ENCODE results near the gene SPOCK1. TPM values are rescaled to one million over a fixed set of nuclear protein-coding genes. Genes with fewer than 3 reads are reported as not detected.

The SPOCK1 gene
- total and polyA plus RNA-seq, 2 experiments from 2014 or later = 8.2 to 10.5 TPM

GRCh38 chr5:137344021-137344420 lies 155.1 kb downstream of the SPOCK1 start (continued):
- TF ChIP-seq ZNF462 (CRISPR knock-in tag; IDR thresholded peaks at IDR 0.05) = no peak
- TF ChIP-seq ZNF331 (CRISPR knock-in tag; IDR thresholded peaks at IDR 0.05; ENCODE audit: low read depth) = no peak
- TF ChIP-seq, protein P1, sequence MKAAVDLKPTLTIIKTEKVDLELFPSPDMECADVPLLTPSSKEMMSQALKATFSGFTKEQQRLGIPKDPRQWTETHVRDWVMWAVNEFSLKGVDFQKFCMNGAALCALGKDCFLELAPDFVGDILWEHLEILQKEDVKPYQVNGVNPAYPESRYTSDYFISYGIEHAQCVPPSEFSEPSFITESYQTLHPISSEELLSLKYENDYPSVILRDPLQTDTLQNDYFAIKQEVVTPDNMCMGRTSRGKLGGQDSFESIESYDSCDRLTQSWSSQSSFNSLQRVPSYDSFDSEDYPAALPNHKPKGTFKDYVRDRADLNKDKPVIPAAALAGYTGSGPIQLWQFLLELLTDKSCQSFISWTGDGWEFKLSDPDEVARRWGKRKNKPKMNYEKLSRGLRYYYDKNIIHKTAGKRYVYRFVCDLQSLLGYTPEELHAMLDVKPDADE (IDR thresholded peaks at IDR 0.05) = no peak
- no peak for TF ChIP-seq POLR2AphosphoS5 (IDR thresholded peaks at IDR 0.05; ENCODE audit: low read depth)

- Histone ChIP-seq H3K9me2 (ENCODE audit: insufficient read depth) (no peaks in the 10 kb centered on the region), H3K27me3 (ENCODE audit: insufficient read depth) (no peaks in the 10 kb centered on the region), H3K36me3 (ENCODE audit: insufficient read depth) (no peaks in the 10 kb centered on the region), H4K20me1 (replicated peaks; ENCODE audit: insufficient read depth) (no peaks in the 10 kb centered on the region), H3F3A (replicated peaks; ENCODE audit: low read depth) (no peaks in the 10 kb centered on the region), H3K79me2 (replicated peaks; ENCODE audit: insufficient read depth) (no peaks in the 10 kb centered on the region), H2AFZ (no peak overlapping the region), H3K27ac (ENCODE audit: low read depth) (no peak overlapping the region), H3K4me1 (ENCODE audit: insufficient read depth) (peaks cover 23% of the 10 kb centered on the region), H3K4me2 (no peak overlapping the region), H3K4me3 (no peak overlapping the region)
- no peak overlapping the region for H3K27ac Mint-ChIP-seq
- no peaks in the 10 kb centered on the region for H3K36me3 Mint-ChIP-seq (ENCODE audit: low read depth)
- no peak for DNase-seq (ENCODE audit: low spot score)
- ATAC-seq = no peak
- H3K4me3 Mint-ChIP-seq = no peak overlapping the region
- H3K9me3 Mint-ChIP-seq = no peaks in the 10 kb centered on the region
- peaks cover 33% of the 10 kb centered on the region for H3K4me1 Mint-ChIP-seq
- H3K27me3 Mint-ChIP-seq (ENCODE audit: insufficient read depth, low read depth, poor library complexity) = peaks cover 6% of the 10 kb centered on the region
- no peak for TF ChIP-seq ZNF114 (CRISPR knock-in tag; IDR thresholded peaks at IDR 0.05)
- TF ChIP-seq CREB1 (CRISPR knock-in tag; IDR thresholded peaks at IDR 0.05; ENCODE audit: low read depth) = no peak
- TF ChIP-seq, protein P2, sequence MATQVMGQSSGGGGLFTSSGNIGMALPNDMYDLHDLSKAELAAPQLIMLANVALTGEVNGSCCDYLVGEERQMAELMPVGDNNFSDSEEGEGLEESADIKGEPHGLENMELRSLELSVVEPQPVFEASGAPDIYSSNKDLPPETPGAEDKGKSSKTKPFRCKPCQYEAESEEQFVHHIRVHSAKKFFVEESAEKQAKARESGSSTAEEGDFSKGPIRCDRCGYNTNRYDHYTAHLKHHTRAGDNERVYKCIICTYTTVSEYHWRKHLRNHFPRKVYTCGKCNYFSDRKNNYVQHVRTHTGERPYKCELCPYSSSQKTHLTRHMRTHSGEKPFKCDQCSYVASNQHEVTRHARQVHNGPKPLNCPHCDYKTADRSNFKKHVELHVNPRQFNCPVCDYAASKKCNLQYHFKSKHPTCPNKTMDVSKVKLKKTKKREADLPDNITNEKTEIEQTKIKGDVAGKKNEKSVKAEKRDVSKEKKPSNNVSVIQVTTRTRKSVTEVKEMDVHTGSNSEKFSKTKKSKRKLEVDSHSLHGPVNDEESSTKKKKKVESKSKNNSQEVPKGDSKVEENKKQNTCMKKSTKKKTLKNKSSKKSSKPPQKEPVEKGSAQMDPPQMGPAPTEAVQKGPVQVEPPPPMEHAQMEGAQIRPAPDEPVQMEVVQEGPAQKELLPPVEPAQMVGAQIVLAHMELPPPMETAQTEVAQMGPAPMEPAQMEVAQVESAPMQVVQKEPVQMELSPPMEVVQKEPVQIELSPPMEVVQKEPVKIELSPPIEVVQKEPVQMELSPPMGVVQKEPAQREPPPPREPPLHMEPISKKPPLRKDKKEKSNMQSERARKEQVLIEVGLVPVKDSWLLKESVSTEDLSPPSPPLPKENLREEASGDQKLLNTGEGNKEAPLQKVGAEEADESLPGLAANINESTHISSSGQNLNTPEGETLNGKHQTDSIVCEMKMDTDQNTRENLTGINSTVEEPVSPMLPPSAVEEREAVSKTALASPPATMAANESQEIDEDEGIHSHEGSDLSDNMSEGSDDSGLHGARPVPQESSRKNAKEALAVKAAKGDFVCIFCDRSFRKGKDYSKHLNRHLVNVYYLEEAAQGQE (IDR thresholded peaks at IDR 0.05; ENCODE audit: unreplicated experiment) = no peak
- no peak for TF ChIP-seq EZH2phosphoT487 (IDR thresholded peaks at IDR 0.05; ENCODE audit: unreplicated experiment)
- no peak for TF ChIP-seq ZNF331 (CRISPR knock-in tag; IDR thresholded peaks at IDR 0.05; ENCODE audit: low read depth)
- no peak for TF ChIP-seq POLR2AphosphoS5 (IDR thresholded peaks at IDR 0.05; ENCODE audit: low read depth)
- TF ChIP-seq JUNB (IDR thresholded peaks at IDR 0.05; ENCODE audit: unreplicated experiment) = no peak
- TF ChIP-seq, protein P3, sequence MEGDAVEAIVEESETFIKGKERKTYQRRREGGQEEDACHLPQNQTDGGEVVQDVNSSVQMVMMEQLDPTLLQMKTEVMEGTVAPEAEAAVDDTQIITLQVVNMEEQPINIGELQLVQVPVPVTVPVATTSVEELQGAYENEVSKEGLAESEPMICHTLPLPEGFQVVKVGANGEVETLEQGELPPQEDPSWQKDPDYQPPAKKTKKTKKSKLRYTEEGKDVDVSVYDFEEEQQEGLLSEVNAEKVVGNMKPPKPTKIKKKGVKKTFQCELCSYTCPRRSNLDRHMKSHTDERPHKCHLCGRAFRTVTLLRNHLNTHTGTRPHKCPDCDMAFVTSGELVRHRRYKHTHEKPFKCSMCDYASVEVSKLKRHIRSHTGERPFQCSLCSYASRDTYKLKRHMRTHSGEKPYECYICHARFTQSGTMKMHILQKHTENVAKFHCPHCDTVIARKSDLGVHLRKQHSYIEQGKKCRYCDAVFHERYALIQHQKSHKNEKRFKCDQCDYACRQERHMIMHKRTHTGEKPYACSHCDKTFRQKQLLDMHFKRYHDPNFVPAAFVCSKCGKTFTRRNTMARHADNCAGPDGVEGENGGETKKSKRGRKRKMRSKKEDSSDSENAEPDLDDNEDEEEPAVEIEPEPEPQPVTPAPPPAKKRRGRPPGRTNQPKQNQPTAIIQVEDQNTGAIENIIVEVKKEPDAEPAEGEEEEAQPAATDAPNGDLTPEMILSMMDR (conservative IDR thresholded peaks at IDR 0.05; ENCODE audit: low read depth in 2 of 2) = no peak
- no peak for TF ChIP-seq STAT1 (IDR thresholded peaks at IDR 0.05; ENCODE audit: unreplicated experiment)
- no peak for TF ChIP-seq EZH2 (IDR thresholded peaks at IDR 0.05; ENCODE audit: low read depth, unreplicated experiment)
These were observed 156.4 kb downstream of the SPOCK1 start for GRCh38 chr5:137342764-137343163.

All from GM23338 (cell line).